ENCODE results near the gene GOLGA3. TPM values are rescaled to one million over a fixed set of nuclear protein-coding genes. Genes with fewer than 3 reads are reported as not detected.

GOLGA3 gene
- total RNA-seq, 1 donor from 2014 or later, result 44.3 TPM

DNA sequence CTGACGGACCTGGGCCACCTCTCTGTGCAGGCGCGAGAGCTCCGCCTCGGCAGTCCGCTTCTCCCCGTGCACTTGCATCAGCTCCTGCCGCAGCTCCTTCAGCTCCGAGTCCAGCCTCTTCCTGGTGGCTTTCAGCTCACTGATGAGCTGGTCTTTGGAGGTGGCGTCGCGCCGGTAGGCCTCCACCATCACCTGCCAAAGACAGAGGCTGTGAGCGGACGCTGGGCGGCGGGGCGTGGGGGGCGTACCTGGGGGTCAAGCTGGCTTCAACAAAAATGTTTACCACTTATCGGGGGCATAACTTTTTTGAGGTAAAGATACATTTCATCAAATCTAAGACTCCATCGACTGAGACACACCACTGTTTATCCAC, 39.6 kb downstream of the GOLGA3 start:
- Mint-ChIP-seq H3K27me3 (ENCODE audit: unreplicated experiment) (peaks cover 16% of the 10 kb centered on the region), H3K27ac (ENCODE audit: unreplicated experiment) (no peak overlapping the region), H3K36me3 (ENCODE audit: low read depth, unreplicated experiment) (peaks cover 59% of the 10 kb centered on the region), H3K4me3 (ENCODE audit: unreplicated experiment) (peak overlapping the region; percentile 73), H3K4me1 (ENCODE audit: unreplicated experiment) (peaks cover 4% of the 10 kb centered on the region), H3K9me3 (ENCODE audit: unreplicated experiment) (no peaks in the 10 kb centered on the region)
- DNase-seq (ENCODE audit: low spot score), result no peak
- TF ChIP-seq, protein P1, sequence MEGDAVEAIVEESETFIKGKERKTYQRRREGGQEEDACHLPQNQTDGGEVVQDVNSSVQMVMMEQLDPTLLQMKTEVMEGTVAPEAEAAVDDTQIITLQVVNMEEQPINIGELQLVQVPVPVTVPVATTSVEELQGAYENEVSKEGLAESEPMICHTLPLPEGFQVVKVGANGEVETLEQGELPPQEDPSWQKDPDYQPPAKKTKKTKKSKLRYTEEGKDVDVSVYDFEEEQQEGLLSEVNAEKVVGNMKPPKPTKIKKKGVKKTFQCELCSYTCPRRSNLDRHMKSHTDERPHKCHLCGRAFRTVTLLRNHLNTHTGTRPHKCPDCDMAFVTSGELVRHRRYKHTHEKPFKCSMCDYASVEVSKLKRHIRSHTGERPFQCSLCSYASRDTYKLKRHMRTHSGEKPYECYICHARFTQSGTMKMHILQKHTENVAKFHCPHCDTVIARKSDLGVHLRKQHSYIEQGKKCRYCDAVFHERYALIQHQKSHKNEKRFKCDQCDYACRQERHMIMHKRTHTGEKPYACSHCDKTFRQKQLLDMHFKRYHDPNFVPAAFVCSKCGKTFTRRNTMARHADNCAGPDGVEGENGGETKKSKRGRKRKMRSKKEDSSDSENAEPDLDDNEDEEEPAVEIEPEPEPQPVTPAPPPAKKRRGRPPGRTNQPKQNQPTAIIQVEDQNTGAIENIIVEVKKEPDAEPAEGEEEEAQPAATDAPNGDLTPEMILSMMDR (IDR thresholded peaks at IDR 0.05; ENCODE audit: unreplicated experiment), result no peak

DNA sequence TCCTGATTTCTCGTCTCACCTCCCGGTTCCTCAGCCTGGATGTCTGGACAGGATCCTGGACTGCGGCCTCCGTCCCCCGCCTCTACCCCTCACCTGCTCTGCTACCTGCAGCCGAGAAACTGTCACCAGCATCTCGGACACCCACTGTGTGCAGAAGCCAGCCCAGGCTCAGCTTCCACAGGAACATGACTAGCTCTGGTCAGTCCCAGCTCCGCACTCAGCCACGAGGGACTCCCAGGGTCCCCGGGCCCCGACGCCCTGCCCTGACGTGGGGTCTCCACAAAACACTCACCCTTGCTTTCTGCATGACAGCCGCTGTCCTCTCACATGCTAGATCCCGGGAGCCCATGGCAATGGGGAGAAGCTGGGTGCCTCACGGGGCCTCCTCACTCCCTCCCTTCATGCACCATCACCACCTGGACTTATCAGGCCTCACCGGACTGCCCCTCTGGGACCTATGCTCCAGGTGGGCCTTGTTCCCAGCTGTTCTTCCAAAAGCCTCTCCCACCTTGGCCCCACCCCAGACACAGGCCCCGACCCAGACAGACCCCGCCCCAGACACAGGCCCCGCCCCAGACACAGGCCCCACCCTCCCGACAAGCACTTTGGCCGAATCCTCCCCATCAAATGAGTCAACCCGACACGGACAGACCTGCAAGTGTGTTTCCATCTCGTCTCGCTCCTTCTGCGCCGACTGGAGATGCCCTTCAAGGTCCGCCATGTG, 40.1 kb downstream of the GOLGA3 start:
- TF ChIP-seq, protein P1 (IDR thresholded peaks at IDR 0.05; ENCODE audit: unreplicated experiment), result no peak
- Mint-ChIP-seq H3K4me3 (ENCODE audit: unreplicated experiment) (peak overlapping the region; percentile 73), H3K9me3 (ENCODE audit: unreplicated experiment) (no peaks in the 10 kb centered on the region), H3K4me1 (ENCODE audit: unreplicated experiment) (peaks cover 4% of the 10 kb centered on the region), H3K27ac (ENCODE audit: unreplicated experiment) (peak overlapping the region; percentile 67), H3K27me3 (ENCODE audit: unreplicated experiment) (peaks cover 15% of the 10 kb centered on the region), H3K36me3 (ENCODE audit: low read depth, unreplicated experiment) (peaks cover 57% of the 10 kb centered on the region)
- no peak for DNase-seq (ENCODE audit: low spot score)

DNA sequence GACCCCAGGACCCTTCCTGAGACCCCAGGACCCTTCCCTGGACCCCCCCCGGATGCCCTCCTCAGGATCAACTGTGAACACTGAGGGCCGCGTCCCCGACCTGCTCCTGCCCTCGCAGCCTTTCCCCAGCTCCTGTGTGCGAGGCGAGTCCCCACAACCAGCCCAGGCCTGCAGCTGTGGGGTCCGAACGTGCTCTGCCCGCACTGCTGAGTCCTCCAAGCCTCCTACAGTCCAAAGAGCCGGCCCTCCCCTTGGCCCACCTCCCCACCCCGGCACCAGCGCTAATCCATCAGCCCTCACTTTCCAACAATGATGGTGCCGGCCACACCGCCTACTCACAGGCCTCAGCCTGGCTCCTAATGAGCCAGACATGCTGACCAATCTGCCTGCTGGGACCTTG, 40.8 kb downstream of the GOLGA3 start:
- Mint-ChIP-seq H3K9me3 (ENCODE audit: unreplicated experiment) (no peaks in the 10 kb centered on the region), H3K27me3 (ENCODE audit: unreplicated experiment) (peaks cover 15% of the 10 kb centered on the region), H3K27ac (ENCODE audit: unreplicated experiment) (peak overlapping the region; percentile 67), H3K4me1 (ENCODE audit: unreplicated experiment) (peaks cover 4% of the 10 kb centered on the region), H3K4me3 (ENCODE audit: unreplicated experiment) (peak overlapping the region; percentile 73), H3K36me3 (ENCODE audit: low read depth, unreplicated experiment) (peaks cover 57% of the 10 kb centered on the region)
- TF ChIP-seq, protein P1 (IDR thresholded peaks at IDR 0.05; ENCODE audit: unreplicated experiment), result no peak
- no peak for DNase-seq (ENCODE audit: low spot score)

DNA sequence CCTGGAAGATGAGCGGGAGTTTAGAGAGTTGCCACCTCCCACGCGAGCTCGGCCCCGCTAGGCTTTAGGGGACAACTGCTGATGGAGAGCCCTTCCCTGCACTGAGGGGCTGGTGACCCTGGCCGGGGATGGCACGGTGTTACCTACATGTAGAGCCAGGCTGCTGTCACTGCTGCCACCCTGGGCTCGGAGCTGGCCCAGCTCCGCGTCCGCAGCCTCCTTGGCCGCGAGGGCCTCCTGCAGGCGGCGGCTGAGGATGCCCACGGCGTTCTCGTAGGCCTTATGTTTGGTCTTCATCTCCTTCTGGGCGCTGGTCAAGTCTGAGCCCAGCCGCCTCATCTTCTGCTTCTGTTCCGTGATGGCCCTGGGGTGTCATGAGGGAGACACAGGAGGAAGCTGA, 42.5 kb downstream of the GOLGA3 start:
- Mint-ChIP-seq H3K27ac (ENCODE audit: unreplicated experiment) (peak overlapping the region; percentile 30), H3K9me3 (ENCODE audit: unreplicated experiment) (no peaks in the 10 kb centered on the region), H3K27me3 (ENCODE audit: unreplicated experiment) (peaks cover 19% of the 10 kb centered on the region), H3K4me1 (ENCODE audit: unreplicated experiment) (peaks cover 4% of the 10 kb centered on the region), H3K36me3 (ENCODE audit: low read depth, unreplicated experiment) (peaks cover 55% of the 10 kb centered on the region), H3K4me3 (ENCODE audit: unreplicated experiment) (peak overlapping the region; percentile 76)
- TF ChIP-seq, protein P1 (IDR thresholded peaks at IDR 0.05; ENCODE audit: unreplicated experiment), result no peak
- no peak for DNase-seq (ENCODE audit: low spot score)

DNA sequence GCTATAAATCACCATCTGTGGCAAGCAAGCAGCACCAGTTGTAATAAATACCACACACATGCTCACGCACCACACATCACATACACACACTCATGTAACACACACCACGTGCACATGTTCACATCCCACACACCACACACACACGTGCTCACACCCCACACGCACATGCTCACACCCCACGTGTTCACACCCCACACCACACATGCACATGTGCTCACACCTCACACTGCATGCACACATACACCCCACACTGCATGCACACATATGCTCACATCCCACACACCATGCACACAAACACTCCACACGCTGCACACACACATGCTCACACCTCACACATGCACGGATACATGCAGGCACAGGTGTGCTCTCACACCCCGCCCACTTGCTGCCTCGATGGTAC, 44.1 kb downstream of the GOLGA3 start:
- no peaks in the 10 kb centered on the region for H3K9me3 Mint-ChIP-seq (ENCODE audit: unreplicated experiment)
- DNase-seq (ENCODE audit: low spot score), result no peak
- H3K36me3 Mint-ChIP-seq (ENCODE audit: low read depth, unreplicated experiment), result peaks cover 69% of the 10 kb centered on the region
- H3K27ac Mint-ChIP-seq (ENCODE audit: unreplicated experiment), result peak overlapping the region; percentile 62
- peaks cover 30% of the 10 kb centered on the region for H3K27me3 Mint-ChIP-seq (ENCODE audit: unreplicated experiment)
- H3K4me1 Mint-ChIP-seq (ENCODE audit: unreplicated experiment), result peaks cover 6% of the 10 kb centered on the region
- TF ChIP-seq, protein P1 (IDR thresholded peaks at IDR 0.05; ENCODE audit: unreplicated experiment), result no peak
- peak overlapping the region; percentile 52 for H3K4me3 Mint-ChIP-seq (ENCODE audit: unreplicated experiment)

Data from endothelial cell (in vitro differentiated cells).